HG03457 (cell line): Measurements from ENCODE around the gene NR4A3.

Experiments
- ATAC-seq: cut with Tn5 transposase; IDR thresholded peaks from one replicate; pipeline ENCODE4 v1.9.1; 2021; ENCODE audit warnings: moderate number of reproducible peaks; ENCODE audit not compliant: unreplicated experiment

Gene NR4A3

DNA sequence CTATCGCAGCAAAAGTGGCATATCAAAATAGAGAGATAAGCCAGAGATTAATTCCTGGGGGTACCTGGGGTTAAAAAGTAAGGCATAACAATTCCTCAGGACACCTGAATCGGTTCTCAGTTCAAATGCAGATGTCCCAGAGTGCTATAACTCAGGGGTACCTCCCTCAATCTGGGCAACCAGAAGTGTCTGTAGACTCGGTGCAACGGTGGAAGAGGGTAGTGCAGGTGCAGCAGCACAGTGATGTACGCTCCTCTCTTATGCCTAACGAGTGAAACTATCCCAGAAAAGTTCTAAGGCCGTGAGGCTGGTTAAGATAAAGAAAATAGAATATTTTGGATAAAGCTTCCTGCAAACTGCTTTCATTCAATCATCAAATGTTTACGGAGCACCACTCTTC, 7.9 kb upstream of the NR4A3 start:
- no peak for ATAC-seq

- ATAC-seq = no peak
Measured at GRCh38 chr9:99814359-99814758, 7.3 kb upstream of the NR4A3 start.

- ATAC-seq = no peak
Measured at GRCh38 chr9:99816392-99816791, 5.3 kb upstream of the NR4A3 start.

DNA sequence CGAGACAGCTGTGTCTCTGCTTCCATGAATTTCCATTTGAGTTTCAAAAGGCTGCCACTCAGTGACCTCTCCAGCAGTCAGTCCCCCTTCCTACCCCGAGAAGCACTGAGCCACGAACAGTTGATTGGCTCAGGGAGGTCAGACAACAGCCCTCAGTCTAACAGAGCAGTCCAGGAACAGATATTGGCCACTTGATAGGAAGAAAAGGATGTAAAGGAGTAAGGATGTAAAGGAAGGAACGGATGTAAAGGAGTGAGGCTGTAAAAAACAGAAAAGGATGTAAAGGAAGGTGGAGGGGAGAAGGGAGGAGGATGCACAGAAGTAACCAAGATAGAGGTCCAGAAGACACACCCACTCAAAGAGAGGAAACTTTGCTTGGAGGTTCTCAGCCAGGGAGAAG, 3.2 kb upstream of the NR4A3 start:
- ATAC-seq = no peak

- peak; percentile 38 for ATAC-seq
Measured at GRCh38 chr9:99819123-99819855, 2.4 kb upstream of the NR4A3 start.

DNA sequence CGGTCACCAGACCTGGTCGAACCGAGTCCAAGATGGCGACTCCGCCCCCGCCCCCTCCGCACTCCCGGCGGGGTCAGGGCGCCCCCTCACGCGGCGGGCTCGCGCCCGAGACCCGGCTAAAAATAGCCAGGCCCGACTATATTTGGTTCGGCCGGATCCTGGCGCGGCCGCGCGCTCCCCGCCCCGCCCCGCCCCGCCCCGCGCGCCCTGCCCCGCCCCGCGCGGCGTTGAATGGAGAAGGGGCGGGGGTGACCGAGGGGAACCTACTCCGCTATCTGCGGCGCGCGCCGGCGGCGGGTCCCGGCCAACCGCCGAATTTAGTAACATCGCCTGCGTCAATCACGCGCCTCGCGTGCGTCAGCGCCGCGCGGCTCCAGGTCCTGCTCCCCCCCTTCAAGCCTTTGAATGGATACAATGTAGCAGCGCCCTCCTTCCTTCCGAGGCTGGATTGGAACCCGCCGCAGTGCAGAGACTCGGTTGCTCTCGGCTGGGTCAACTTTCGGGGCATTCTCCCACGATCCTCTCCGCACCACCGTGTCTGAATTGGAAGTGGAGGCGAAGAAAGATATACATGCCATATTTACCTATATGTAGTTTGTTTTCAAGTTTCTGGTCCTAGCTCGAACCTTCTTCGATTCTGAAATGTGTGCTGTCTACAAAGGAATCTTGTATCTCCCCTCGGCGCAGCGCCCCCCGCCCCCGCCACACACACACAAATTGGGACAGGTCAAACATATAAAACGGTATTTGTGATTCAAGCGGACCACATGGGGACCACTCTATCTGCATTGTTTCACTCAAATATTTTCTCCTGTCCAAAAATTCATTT, 1.6 kb upstream of the NR4A3 start:
- ATAC-seq = peak; percentile 39

- ATAC-seq = no peak
Measured at GRCh38 chr9:99820685-99821395, 845 bp upstream of the NR4A3 start.

DNA sequence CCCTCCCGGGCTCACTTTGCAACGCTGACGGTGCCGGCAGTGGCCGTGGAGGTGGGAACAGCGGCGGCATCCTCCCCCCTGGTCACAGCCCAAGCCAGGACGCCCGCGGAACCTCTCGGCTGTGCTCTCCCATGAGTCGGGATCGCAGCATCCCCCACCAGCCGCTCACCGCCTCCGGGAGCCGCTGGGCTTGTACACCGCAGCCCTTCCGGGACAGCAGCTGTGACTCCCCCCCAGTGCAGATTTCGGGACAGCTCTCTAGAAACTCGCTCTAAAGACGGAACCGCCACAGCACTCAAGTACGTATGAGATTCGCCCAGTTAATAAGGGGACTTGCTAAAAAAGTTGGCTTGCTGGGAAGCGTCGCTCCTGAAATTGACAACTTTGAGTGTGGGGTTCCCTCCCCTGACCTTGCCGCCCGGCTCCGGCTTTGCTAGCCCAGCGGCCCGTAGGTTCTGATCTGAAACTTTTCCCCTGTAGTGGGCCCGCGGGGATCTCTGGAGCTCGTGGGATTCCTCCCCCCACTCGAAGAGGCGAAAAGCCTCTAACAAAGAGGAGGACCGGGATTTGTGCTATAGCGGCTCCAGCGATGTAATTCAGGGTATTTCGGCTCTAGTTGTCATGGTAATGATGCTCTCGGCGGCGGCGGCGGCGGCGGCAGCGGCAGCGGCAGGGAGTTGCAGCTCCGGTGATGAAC, 572 bp downstream of the NR4A3 start:
- no peak for ATAC-seq

DNA sequence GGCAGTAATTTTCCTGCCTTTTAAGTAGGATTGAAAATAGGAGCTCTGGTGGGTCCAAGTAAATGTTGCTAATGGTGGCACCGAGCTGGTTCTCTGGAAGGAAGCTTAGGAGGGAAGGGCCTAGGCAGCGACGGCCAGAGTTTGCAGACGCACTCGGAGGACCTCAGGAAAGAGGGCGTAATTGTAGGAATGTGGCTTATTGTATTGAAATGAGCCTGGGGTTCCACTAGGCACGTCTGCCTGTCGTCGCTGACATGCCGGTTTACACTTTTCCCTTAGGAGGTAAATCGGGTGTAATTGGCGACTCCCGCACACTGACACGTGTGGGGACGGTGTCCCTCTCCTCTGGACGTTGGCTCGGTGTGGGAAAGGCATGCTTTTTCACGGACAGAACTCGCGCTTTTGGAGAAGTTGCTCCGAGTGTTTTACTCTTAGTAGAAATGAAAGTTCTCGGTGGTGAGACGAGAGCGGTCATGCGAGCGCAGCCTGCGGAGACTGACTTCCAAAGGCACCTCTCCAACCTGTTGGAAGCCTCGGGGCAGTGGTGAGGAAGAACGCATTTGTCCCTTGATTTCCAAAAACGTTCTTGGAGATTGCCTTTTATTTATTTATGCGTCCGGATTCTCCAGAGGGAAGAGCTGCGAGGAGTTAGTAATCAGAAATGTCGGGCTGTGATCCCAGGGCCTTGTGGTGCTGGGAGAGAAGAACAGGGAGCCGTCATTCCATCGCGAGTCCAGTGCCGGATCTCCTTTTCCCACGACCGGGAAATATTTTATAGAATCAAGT, 1.3 kb downstream of the NR4A3 start:
- ATAC-seq = no peak

GRCh38 chr9:99823681-99824377, 2.1 kb downstream of the NR4A3 start:
- ATAC-seq = no peak

GRCh38 chr9:99824378-99825171, 2.9 kb downstream of the NR4A3 start:
- ATAC-seq = no peak

DNA sequence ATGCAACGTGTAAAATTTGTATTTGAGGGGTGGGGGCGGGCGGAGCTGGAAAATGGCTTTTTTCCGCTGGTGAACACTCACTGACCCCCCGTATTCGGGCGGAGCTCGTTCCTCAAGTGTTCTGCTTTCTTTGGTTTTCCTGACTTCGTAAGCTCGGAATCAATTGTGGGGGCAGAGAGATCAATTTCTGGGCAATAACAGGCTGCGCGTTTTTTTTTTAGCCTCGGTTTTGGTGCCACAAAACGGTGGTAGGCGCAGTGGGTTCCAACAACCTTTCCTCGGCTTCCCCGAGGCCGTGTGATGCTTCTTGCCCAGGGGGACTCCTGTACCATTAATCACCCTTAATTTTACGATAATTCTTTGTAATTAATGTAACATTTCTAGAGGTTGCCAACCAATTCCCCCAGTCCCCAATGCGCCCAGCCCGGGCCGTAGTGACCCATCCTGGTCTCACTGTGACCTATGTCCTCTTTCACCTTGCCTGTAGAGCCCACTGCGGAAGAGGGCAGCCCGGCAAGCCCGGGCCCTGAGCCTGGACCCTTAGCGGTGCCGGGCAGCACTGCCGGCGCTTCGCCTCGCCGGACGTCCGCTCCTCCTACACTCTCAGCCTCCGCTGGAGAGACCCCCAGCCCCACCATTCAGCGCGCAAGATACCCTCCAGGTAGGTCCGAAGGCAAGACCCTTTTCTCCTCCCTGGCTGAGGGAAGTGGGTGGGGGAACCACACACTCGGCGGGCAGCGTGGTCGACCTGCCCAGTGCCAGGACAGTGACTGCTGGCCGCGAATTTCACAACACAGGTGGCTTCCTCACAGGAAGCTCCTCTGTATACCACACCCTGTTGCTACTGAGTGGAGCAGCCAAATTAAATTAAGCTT, 3.7 kb downstream of the NR4A3 start:
- ATAC-seq = no peak

DNA sequence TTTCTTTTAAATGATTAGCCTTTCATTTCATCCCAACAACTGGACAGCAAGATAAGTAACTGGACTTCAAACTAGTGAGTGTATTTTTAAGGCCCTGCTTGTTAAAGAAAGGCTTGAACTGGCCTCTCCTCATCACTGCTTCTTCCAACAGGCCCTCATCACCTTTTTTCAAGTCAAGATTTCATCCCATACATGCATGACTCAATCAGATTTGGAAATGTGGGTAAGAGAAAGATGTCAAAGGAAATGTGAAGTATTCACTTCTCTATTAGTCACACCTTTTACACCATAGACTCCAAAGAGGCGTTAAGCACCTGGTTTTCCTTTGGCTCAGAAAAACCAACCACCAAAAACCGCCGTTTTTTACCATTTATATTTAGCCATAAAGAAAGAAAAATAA, 4.9 kb downstream of the NR4A3 start:
- no peak for ATAC-seq

DNA sequence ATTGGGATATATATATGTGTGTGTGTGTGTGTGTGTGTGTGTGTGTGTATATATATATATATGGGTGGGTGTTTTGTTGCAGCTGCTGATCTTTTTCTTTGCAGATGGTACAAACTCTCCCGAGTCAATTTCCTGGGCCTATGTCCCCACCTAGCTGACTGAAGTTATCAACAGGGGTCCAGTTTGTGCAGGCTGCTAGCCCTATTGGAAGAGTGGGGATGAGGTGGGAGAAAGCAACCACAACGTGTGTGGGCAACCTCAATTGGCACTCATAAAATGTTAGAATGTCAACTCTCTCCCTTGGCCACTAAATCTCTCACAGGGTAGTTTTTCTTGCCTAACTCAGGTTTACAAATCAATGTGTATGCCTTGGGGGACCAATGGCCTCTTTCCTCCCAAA, 5.6 kb downstream of the NR4A3 start:
- no peak for ATAC-seq

DNA sequence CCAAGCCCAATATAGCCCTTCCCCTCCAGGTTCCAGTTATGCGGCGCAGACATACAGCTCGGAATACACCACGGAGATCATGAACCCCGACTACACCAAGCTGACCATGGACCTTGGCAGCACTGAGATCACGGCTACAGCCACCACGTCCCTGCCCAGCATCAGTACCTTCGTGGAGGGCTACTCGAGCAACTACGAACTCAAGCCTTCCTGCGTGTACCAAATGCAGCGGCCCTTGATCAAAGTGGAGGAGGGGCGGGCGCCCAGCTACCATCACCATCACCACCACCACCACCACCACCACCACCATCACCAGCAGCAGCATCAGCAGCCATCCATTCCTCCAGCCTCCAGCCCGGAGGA, 6.3 kb downstream of the NR4A3 start:
- ATAC-seq = no peak

DNA sequence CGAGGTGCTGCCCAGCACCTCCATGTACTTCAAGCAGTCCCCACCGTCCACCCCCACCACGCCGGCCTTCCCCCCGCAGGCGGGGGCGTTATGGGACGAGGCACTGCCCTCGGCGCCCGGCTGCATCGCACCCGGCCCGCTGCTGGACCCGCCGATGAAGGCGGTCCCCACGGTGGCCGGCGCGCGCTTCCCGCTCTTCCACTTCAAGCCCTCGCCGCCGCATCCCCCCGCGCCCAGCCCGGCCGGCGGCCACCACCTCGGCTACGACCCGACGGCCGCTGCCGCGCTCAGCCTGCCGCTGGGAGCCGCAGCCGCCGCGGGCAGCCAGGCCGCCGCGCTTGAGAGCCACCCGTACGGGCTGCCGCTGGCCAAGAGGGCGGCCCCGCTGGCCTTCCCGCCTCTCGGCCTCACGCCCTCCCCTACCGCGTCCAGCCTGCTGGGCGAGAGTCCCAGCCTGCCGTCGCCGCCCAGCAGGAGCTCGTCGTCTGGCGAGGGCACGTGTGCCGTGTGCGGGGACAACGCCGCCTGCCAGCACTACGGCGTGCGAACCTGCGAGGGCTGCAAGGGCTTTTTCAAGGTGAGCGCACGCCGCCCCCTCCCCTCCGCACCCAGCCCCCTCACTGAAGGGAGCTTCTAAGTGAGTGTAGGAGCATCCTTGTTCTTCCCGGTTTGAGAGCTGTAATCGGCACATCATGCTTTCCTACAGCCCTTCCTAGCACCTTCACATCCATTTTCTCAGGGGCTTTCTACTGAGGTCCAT, 6.9 kb downstream of the NR4A3 start:
- no peak for ATAC-seq

- ATAC-seq = no peak
Measured at GRCh38 chr9:99831857-99832557, 10.3 kb downstream of the NR4A3 start.
